ENCODE results near the gene VRK1. TPM values are rescaled to one million over a fixed set of nuclear protein-coding genes. Genes with fewer than 3 reads are reported as not detected.

VRK1 gene
- polyA plus RNA-seq, 2 of the 4 experiments (the other 2 are of a cell fraction), result 32.2 to 34.2 TPM

DNA sequence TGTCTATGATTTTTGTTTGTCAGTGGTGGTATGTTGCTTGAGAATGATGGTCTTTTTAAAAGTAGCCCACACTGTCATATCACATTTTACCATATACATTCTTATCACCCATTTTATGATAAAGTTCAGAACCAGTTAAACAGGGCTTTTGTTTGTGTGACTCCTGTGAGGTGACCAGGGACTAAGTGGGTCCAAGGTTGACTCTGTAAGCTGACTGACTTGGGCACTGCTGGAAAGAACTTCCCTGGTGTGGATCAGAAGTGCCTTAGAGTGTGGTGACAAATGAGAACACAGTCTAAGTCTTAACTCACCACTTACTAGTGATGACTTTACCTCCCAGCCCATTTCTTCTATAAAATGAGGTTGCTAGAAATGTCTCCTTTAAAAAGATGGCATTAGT is 52.6 kb downstream of the VRK1 start:
- TF ChIP-seq EP300 (IDR thresholded peaks at IDR 0.05), result no peak
- no peak for TF ChIP-seq PHF8 (IDR thresholded peaks at IDR 0.05; ENCODE audit: borderline replicate concordance, low read depth)
- TF ChIP-seq BHLHE40 (IDR thresholded peaks at IDR 0.05; ENCODE audit: low read depth, low read length), result no peak
- H3K9me3 ChIP-seq, result no peaks in the 10 kb centered on the region
- POLR2A ChIA-PET, result no interaction called here
- H3K4me2 ChIP-seq, result no peak overlapping the region
- no peak for ATAC-seq
- H3K4me3 ChIP-seq, result no peak overlapping the region
- no peak overlapping the region for H3K27ac ChIP-seq
- DNase-seq (ENCODE audit: low read depth in 1 of 2, low spot score in 1 of 2), result no peak
- FAIRE-seq, result no peak
- no peaks in the 10 kb centered on the region for H3K4me1 ChIP-seq
- CTCF ChIA-PET, result no interaction called here

DNA sequence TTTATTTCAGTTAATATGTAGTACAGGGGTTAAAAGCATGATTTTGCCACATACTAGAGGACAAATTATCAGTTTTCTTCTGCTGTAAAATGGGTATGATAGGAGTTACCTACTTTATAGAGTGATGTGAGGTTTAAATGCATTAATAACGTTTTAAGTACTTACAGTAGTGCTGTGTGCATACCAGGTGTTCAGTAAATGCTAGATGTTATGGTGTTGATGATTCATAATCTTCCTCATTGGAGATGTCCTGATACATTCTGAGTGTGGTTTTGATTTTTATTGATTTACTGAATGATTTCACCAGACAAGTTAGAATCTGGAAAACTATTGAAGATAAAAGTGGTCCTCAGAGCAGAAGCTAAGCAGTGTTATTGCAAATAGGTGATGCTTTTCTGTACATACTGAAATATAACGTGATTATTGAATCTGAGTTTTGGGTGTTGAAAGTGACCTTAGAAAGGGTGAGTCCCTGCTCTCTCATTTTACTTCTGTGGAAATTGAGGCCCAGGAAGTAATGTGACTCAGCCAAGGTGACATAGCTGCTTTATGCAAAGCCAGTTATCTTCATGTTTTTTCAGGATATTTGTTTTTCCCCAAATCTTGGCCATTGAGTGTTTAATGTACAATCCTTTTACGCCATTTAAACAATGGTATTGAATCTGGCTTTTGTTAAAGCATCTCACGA is 54.7 kb downstream of the VRK1 start:
- Histone ChIP-seq H3K4me2 (no peak overlapping the region), H3K4me3 (no peak overlapping the region), H3K4me1 (no peaks in the 10 kb centered on the region), H3K9me3 (no peaks in the 10 kb centered on the region), H3K27ac (no peak overlapping the region)
- ATAC-seq (no peak), DNase-seq (ENCODE audit: low read depth in 1 of 2, low spot score in 1 of 2) (no peak), FAIRE-seq (no peak)
- ChIA-PET POLR2A (no interaction called here), CTCF (interaction anchor here (0.7 to 4.0 kb wide), 10 partner anchors 8 to 753 kb away, joined by 3 to 22 read pairs (median 3); no protein-coding TSS in a partner anchor)
- no peak for TF ChIP-seq CBX8 (IDR thresholded peaks at IDR 0.05)
- no peak for TF ChIP-seq CHD2 (IDR thresholded peaks at IDR 0.05; ENCODE audit: low read length, partially characterized antibody)
- TF ChIP-seq HEYL (CRISPR knock-in tag; IDR thresholded peaks at IDR 0.05), result no peak
- TF ChIP-seq, protein P1, sequence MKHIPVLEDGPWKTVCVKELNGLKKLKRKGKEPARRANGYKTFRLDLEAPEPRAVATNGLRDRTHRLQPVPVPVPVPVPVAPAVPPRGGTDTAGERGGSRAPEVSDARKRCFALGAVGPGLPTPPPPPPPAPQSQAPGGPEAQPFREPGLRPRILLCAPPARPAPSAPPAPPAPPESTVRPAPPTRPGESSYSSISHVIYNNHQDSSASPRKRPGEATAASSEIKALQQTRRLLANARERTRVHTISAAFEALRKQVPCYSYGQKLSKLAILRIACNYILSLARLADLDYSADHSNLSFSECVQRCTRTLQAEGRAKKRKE (CRISPR knock-in tag; IDR thresholded peaks at IDR 0.05; ENCODE audit: low read depth), result no peak
- WGBS (ENCODE audit: missing lambda C conversion rate), result 81% methylated on average over 4 of the region's 4 CpGs

DNA sequence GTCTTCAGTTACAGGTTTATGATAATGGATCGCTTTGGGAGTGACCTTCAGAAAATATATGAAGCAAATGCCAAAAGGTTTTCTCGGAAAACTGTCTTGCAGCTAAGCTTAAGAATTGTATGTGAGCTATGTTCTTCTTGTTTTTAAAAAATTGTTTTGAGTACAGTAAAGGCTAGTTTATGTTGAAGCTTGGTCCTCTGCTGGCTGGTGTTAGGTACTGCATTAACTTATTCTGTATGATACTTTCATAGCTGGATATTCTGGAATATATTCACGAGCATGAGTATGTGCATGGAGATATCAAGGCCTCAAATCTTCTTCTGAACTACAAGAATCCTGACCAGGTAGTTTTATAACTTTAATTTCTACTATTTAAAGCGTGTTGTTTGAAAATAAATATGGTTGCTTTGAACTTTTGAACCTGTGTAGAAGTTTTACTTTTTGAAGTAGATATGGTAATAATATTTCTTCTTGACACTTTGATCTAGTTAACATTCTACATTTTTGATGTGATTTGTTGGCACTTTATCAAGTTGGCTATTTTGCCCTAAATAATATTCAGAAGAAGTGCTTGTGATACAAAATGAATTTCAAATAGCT is 55.7 kb downstream of the VRK1 start:
- ChIA-PET CTCF (interaction anchor here (0.7 to 4.0 kb wide), 14 partner anchors 9 to 754 kb away, joined by 3 to 22 read pairs (median 4); no protein-coding TSS in a partner anchor), POLR2A (no interaction called here)
- peak; percentile 6 to 56 for DNase-seq (ENCODE audit: low read depth in 1 of 2, low spot score in 1 of 2)
- H3K27ac ChIP-seq, result no peak overlapping the region
- no peaks in the 10 kb centered on the region for H3K9me3 ChIP-seq
- ATAC-seq, result peak; percentile 80 to 90; a peak in 5 of 6 replicates
- 26% methylated on average over 4 of the region's 4 CpGs for WGBS (ENCODE audit: missing lambda C conversion rate)
- TF ChIP-seq ESRRA (IDR thresholded peaks at IDR 0.05; ENCODE audit: borderline replicate concordance, low read length), result no peak
- TF ChIP-seq, protein P2, sequence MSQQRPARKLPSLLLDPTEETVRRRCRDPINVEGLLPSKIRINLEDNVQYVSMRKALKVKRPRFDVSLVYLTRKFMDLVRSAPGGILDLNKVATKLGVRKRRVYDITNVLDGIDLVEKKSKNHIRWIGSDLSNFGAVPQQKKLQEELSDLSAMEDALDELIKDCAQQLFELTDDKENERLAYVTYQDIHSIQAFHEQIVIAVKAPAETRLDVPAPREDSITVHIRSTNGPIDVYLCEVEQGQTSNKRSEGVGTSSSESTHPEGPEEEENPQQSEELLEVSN (IDR thresholded peaks at IDR 0.05; ENCODE audit: borderline replicate concordance, low read depth), result no peak
- TF ChIP-seq CHD2 (IDR thresholded peaks at IDR 0.05; ENCODE audit: low read length, partially characterized antibody), result no peak
- TF ChIP-seq EP300 (IDR thresholded peaks at IDR 0.05), result no peak
- peak; percentile 56 for TF ChIP-seq SMC3 (IDR thresholded peaks at IDR 0.05)
- no peak for TF ChIP-seq CBX2 (IDR thresholded peaks at IDR 0.05; ENCODE audit: borderline replicate concordance, low read depth)
- no peak for TF ChIP-seq PHF8 (IDR thresholded peaks at IDR 0.05; ENCODE audit: borderline replicate concordance, low read depth)
- no peak for TF ChIP-seq CHD4 (IDR thresholded peaks at IDR 0.05; ENCODE audit: borderline replicate concordance)
- no peak for TF ChIP-seq JUNB (IDR thresholded peaks at IDR 0.05)
- TF ChIP-seq, protein P3, sequence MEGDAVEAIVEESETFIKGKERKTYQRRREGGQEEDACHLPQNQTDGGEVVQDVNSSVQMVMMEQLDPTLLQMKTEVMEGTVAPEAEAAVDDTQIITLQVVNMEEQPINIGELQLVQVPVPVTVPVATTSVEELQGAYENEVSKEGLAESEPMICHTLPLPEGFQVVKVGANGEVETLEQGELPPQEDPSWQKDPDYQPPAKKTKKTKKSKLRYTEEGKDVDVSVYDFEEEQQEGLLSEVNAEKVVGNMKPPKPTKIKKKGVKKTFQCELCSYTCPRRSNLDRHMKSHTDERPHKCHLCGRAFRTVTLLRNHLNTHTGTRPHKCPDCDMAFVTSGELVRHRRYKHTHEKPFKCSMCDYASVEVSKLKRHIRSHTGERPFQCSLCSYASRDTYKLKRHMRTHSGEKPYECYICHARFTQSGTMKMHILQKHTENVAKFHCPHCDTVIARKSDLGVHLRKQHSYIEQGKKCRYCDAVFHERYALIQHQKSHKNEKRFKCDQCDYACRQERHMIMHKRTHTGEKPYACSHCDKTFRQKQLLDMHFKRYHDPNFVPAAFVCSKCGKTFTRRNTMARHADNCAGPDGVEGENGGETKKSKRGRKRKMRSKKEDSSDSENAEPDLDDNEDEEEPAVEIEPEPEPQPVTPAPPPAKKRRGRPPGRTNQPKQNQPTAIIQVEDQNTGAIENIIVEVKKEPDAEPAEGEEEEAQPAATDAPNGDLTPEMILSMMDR (IDR thresholded peaks at IDR 0.05), result peak; percentile 56
- TF ChIP-seq EHF (CRISPR knock-in tag; IDR thresholded peaks at IDR 0.05), result no peak
- TF ChIP-seq KDM1A (IDR thresholded peaks at IDR 0.05; ENCODE audit: low read depth), result no peak
- no peak for TF ChIP-seq ZC3H11A (IDR thresholded peaks at IDR 0.05)
- TF ChIP-seq SREBF2 (IDR thresholded peaks at IDR 0.05), result no peak
- TF ChIP-seq RAD21 (conservative IDR thresholded peaks at IDR 0.05 in 1 of 2, IDR thresholded peaks at IDR 0.05 in 1 of 2), result peak; percentile 28 to 43; a peak in 3 of 5 replicates
- no peak for TF ChIP-seq RFX5 (IDR thresholded peaks at IDR 0.05)
- no peak for TF ChIP-seq RNF2 (IDR thresholded peaks at IDR 0.05; ENCODE audit: borderline replicate concordance, low read depth)
- H3K4me1 ChIP-seq, result no peaks in the 10 kb centered on the region
- H3K4me2 ChIP-seq, result no peak overlapping the region
- no peak overlapping the region for H3K4me3 ChIP-seq
- FAIRE-seq, result peak; percentile 54

All from A549 (cell line).